Measurements from ENCODE around the gene PRAMEF4.
"Not testable (repeated sequence)": the region's sequence is repeated elsewhere in the genome, so short reads cannot be mapped to it uniquely, and the experiment has no call there.

The PRAMEF4 gene

GRCh38 chr1:12886101-12886500 is at the start of gene PRAMEF4:
TSS of gene PRAMEF4 (minus strand) at chr1:12886201. CDS start at chr1:12883394, 2,807 bp downstream.
- H3K27ac ChIP-seq (ENCODE audit: low read depth, low read length); H3K27me3 ChIP-seq (ENCODE audit: control insufficient read depth, low read length); H3K9me3 ChIP-seq (ENCODE audit: control insufficient read depth, insufficient read depth, low read length); H3K4me2 ChIP-seq (ENCODE audit: low read length); H3K4me3 ChIP-seq (ENCODE audit: low read length); H3K79me2 ChIP-seq (ENCODE audit: control insufficient read depth, low read length); H3K36me3 ChIP-seq (ENCODE audit: control insufficient read depth, low read length); H3F3A ChIP-seq (ENCODE audit: control insufficient read depth, insufficient read depth); H3K4me1 ChIP-seq (ENCODE audit: control insufficient read depth, low read length); H4K20me1 ChIP-seq (ENCODE audit: control insufficient read depth, insufficient read depth, low read depth, low read length); H3K9me2 ChIP-seq (replicated peaks; ENCODE audit: control insufficient read depth, low read length): not testable (repeated sequence)

GRCh38 chr1:12924368-12924767 is 38.4 kb upstream of the PRAMEF4 start:
- not testable (repeated sequence) for H3K27ac ChIP-seq (ENCODE audit: low read depth, low read length); H4K20me1 ChIP-seq (ENCODE audit: control insufficient read depth, insufficient read depth, low read depth, low read length); H3K79me2 ChIP-seq (ENCODE audit: control insufficient read depth, low read length); H3K27me3 ChIP-seq (ENCODE audit: control insufficient read depth, low read length); H3K9me3 ChIP-seq (ENCODE audit: control insufficient read depth, insufficient read depth, low read length); H3K9me2 ChIP-seq (replicated peaks; ENCODE audit: control insufficient read depth, low read length); H3K36me3 ChIP-seq (ENCODE audit: control insufficient read depth, low read length); H3K4me2 ChIP-seq (ENCODE audit: low read length); H3K4me1 ChIP-seq (ENCODE audit: control insufficient read depth, low read length); H3K4me3 ChIP-seq (ENCODE audit: low read length); H3F3A ChIP-seq (ENCODE audit: control insufficient read depth, insufficient read depth)

GRCh38 chr1:12921749-12922148 is 35.7 kb upstream of the PRAMEF4 start:
- not testable (repeated sequence) for H3F3A ChIP-seq (ENCODE audit: control insufficient read depth, insufficient read depth); H3K9me3 ChIP-seq (ENCODE audit: control insufficient read depth, insufficient read depth, low read length); H4K20me1 ChIP-seq (ENCODE audit: control insufficient read depth, insufficient read depth, low read depth, low read length); H3K4me2 ChIP-seq (ENCODE audit: low read length); H3K27me3 ChIP-seq (ENCODE audit: control insufficient read depth, low read length); H3K27ac ChIP-seq (ENCODE audit: low read depth, low read length); H3K4me3 ChIP-seq (ENCODE audit: low read length); H3K79me2 ChIP-seq (ENCODE audit: control insufficient read depth, low read length); H3K4me1 ChIP-seq (ENCODE audit: control insufficient read depth, low read length); H3K9me2 ChIP-seq (replicated peaks; ENCODE audit: control insufficient read depth, low read length); H3K36me3 ChIP-seq (ENCODE audit: control insufficient read depth, low read length)

- not testable (repeated sequence) for H3K79me2 ChIP-seq (ENCODE audit: control insufficient read depth, low read length); H3K9me2 ChIP-seq (replicated peaks; ENCODE audit: control insufficient read depth, low read length); H4K20me1 ChIP-seq (ENCODE audit: control insufficient read depth, insufficient read depth, low read depth, low read length); H3K9me3 ChIP-seq (ENCODE audit: control insufficient read depth, insufficient read depth, low read length); H3K36me3 ChIP-seq (ENCODE audit: control insufficient read depth, low read length); H3K4me3 ChIP-seq (ENCODE audit: low read length); H3F3A ChIP-seq (ENCODE audit: control insufficient read depth, insufficient read depth); H3K27ac ChIP-seq (ENCODE audit: low read depth, low read length); H3K27me3 ChIP-seq (ENCODE audit: control insufficient read depth, low read length); H3K4me1 ChIP-seq (ENCODE audit: control insufficient read depth, low read length); H3K4me2 ChIP-seq (ENCODE audit: low read length)
Observed at GRCh38 chr1:12916310-12916709, 30.3 kb upstream of the PRAMEF4 start, which contains the start of gene PRAMEF7. TSS of gene PRAMEF7 (plus strand) at chr1:12916610. CDS start at chr1:12917693, 1,083 bp downstream.

GRCh38 chr1:12903793-12904572 is 18.0 kb upstream of the PRAMEF4 start:
- not testable (repeated sequence) for H3K4me2 ChIP-seq (ENCODE audit: low read length); H3K36me3 ChIP-seq (ENCODE audit: control insufficient read depth, low read length); H3K4me1 ChIP-seq (ENCODE audit: control insufficient read depth, low read length); H3K79me2 ChIP-seq (ENCODE audit: control insufficient read depth, low read length); H3F3A ChIP-seq (ENCODE audit: control insufficient read depth, insufficient read depth); H3K27ac ChIP-seq (ENCODE audit: low read depth, low read length); H4K20me1 ChIP-seq (ENCODE audit: control insufficient read depth, insufficient read depth, low read depth, low read length); H3K9me3 ChIP-seq (ENCODE audit: control insufficient read depth, insufficient read depth, low read length); H3K9me2 ChIP-seq (replicated peaks; ENCODE audit: control insufficient read depth, low read length); H3K4me3 ChIP-seq (ENCODE audit: low read length); H3K27me3 ChIP-seq (ENCODE audit: control insufficient read depth, low read length)

GRCh38 chr1:12899186-12899585 is 13.2 kb upstream of the PRAMEF4 start:
- H3K27me3 ChIP-seq (ENCODE audit: control insufficient read depth, low read length); H3F3A ChIP-seq (ENCODE audit: control insufficient read depth, insufficient read depth); H3K4me2 ChIP-seq (ENCODE audit: low read length); H3K79me2 ChIP-seq (ENCODE audit: control insufficient read depth, low read length); H3K9me3 ChIP-seq (ENCODE audit: control insufficient read depth, insufficient read depth, low read length); H3K4me3 ChIP-seq (ENCODE audit: low read length); H3K27ac ChIP-seq (ENCODE audit: low read depth, low read length); H3K9me2 ChIP-seq (replicated peaks; ENCODE audit: control insufficient read depth, low read length); H4K20me1 ChIP-seq (ENCODE audit: control insufficient read depth, insufficient read depth, low read depth, low read length); H3K4me1 ChIP-seq (ENCODE audit: control insufficient read depth, low read length); H3K36me3 ChIP-seq (ENCODE audit: control insufficient read depth, low read length): not testable (repeated sequence)

- H3K36me3 ChIP-seq (ENCODE audit: control insufficient read depth, low read length); H3K4me2 ChIP-seq (ENCODE audit: low read length); H3K4me1 ChIP-seq (ENCODE audit: control insufficient read depth, low read length); H3K9me2 ChIP-seq (replicated peaks; ENCODE audit: control insufficient read depth, low read length); H3K9me3 ChIP-seq (ENCODE audit: control insufficient read depth, insufficient read depth, low read length); H3K79me2 ChIP-seq (ENCODE audit: control insufficient read depth, low read length); H3K27me3 ChIP-seq (ENCODE audit: control insufficient read depth, low read length); H3K27ac ChIP-seq (ENCODE audit: low read depth, low read length); H3K4me3 ChIP-seq (ENCODE audit: low read length); H4K20me1 ChIP-seq (ENCODE audit: control insufficient read depth, insufficient read depth, low read depth, low read length); H3F3A ChIP-seq (ENCODE audit: control insufficient read depth, insufficient read depth): not testable (repeated sequence)
Observed at GRCh38 chr1:12898170-12898569, 12.2 kb upstream of the PRAMEF4 start, which contains the start of gene PRAMEF10. TSS of gene PRAMEF10 (minus strand) at chr1:12898270. CDS start at chr1:12895847, 2,423 bp downstream.

GRCh38 chr1:12878453-12878852 is 7.5 kb downstream of the PRAMEF4 start:
- H3K79me2 ChIP-seq (ENCODE audit: control insufficient read depth, low read length); H3K27me3 ChIP-seq (ENCODE audit: control insufficient read depth, low read length); H3K4me2 ChIP-seq (ENCODE audit: low read length); H3F3A ChIP-seq (ENCODE audit: control insufficient read depth, insufficient read depth); H3K9me2 ChIP-seq (replicated peaks; ENCODE audit: control insufficient read depth, low read length); H3K27ac ChIP-seq (ENCODE audit: low read depth, low read length); H3K9me3 ChIP-seq (ENCODE audit: control insufficient read depth, insufficient read depth, low read length); H3K36me3 ChIP-seq (ENCODE audit: control insufficient read depth, low read length); H4K20me1 ChIP-seq (ENCODE audit: control insufficient read depth, insufficient read depth, low read depth, low read length); H3K4me1 ChIP-seq (ENCODE audit: control insufficient read depth, low read length); H3K4me3 ChIP-seq (ENCODE audit: low read length): not testable (repeated sequence)
